PC-9 (cell line): ENCODE data around the gene GABRG3. TPM values are rescaled to one million over a fixed set of nuclear protein-coding genes. Genes with fewer than 3 reads are reported as not detected.

Experiments
- BruUV-seq: library from RNA; stranded (reverse); fragments of 400-500 nt; replicated peaks from 2 replicates; lab custom pipeline; 2021; lab: Mats Ljungman, UMichigan
- CTCF ChIA-PET: fragments of 300-600 bp; sonication (Branson Sonifier 250); formaldehyde crosslinking; loops from one replicate; lab custom pipeline; 2022; ENCODE audit warnings: antibody characterized with exemption; lab: Charles Lee
- POLR2A ChIA-PET: fragments of 300-600 bp; sonication (Branson Sonifier 250); formaldehyde crosslinking; loops from one replicate; lab custom pipeline; 2022; ENCODE audit warnings: antibody characterized with exemption; ENCODE audit not compliant: unreplicated experiment; lab: Charles Lee
- DNase-seq, 2 experiments: peaks; one replicate each; pipeline versions ENCODE4 v3.0.0 to v3.0.0-alpha.2; 2015 to 2022; ENCODE audit warnings: mixed read lengths in 1 of 2
- H2AFZ ChIP-seq: fragments of 200-600 bp; sonication (generic); 2 replicates; pipeline ENCODE4 v1.8.1; 2017; ENCODE audit warnings: antibody characterized with exemption
- H3F3A ChIP-seq: fragments of 200-600 bp; sonication (generic); 2 replicates; pipeline ENCODE4 v1.8.1; 2017; ENCODE audit warnings: antibody characterized with exemption, mild to moderate bottlenecking, low read depth; ENCODE audit not compliant: insufficient read depth
- H3K27ac ChIP-seq: fragments of 200-600 bp; sonication (generic); 2 replicates; pipeline ENCODE4 v1.6.1; 2016; ENCODE audit warnings: mixed run types
- H3K27me3 ChIP-seq: fragments of 200-600 bp; sonication (generic); 2 replicates; pipeline ENCODE4 v1.6.1; 2016; ENCODE audit warnings: low read depth, mixed run types; ENCODE audit not compliant: insufficient read depth
- H3K36me3 ChIP-seq: fragments of 200-600 bp; sonication (generic); 2 replicates; pipeline ENCODE4 v1.6.1; 2016; ENCODE audit warnings: low read depth, mixed run types
- H3K4me1 ChIP-seq: fragments of 200-600 bp; sonication (generic); replicated peaks from 2 replicates; pipeline ENCODE4 v1.6.1; 2016; ENCODE audit warnings: mixed run types; ENCODE audit not compliant: insufficient read depth
- H3K4me2 ChIP-seq: fragments of 200-600 bp; sonication (generic); 2 replicates; pipeline ENCODE4 v1.6.1; 2017; ENCODE audit warnings: mixed run types
- H3K4me3 ChIP-seq: fragments of 200-600 bp; sonication (generic); 2 replicates; pipeline ENCODE4 v1.6.1; 2016; ENCODE audit warnings: mixed run types
- H3K79me2 ChIP-seq: fragments of 200-600 bp; sonication (generic); 2 replicates; pipeline ENCODE4 v1.6.1; 2017; ENCODE audit warnings: low read depth, mixed run types
- H3K9me2 ChIP-seq: fragments of 200-600 bp; sonication (generic); 2 replicates; pipeline ENCODE4 v1.8.1; 2017; ENCODE audit warnings: mild to moderate bottlenecking; ENCODE audit not compliant: insufficient read depth
- H3K9me3 ChIP-seq: fragments of 200-600 bp; sonication (generic); 2 replicates; pipeline ENCODE4 v1.8.1; 2016; ENCODE audit warnings: low read depth; ENCODE audit not compliant: insufficient read depth
- H4K20me1 ChIP-seq: fragments of 200-600 bp; sonication (generic); 2 replicates; pipeline ENCODE4 v1.8.1; 2017; ENCODE audit not compliant: insufficient read depth
- EZH2 ChIP-seq: fragments of 200-600 bp; sonication (generic); IDR thresholded peaks from 2 replicates; pipeline ENCODE4 v1.8.0; 2017; ENCODE audit warnings: antibody characterized with exemption, low read depth
- intact Hi-C: fragments of 100-400 bp; cut with micrococcal nuclease; formaldehyde crosslinking; loops from one replicate; pipeline ENCODE4 v1.10.0; 2022; ENCODE audit not compliant: unreplicated experiment
- total RNA-seq: library from RNA; stranded (reverse); gene quantifications from 2 replicates; pipeline ENCODE4 v1.2.3, GENCODE V29; 2021
- TF ChIP-seq, protein P1 (sequence below): fragments of 200-600 bp; sonication (generic); conservative IDR thresholded peaks from 2 replicates; pipeline ENCODE4 v1.6.1; 2017; ENCODE audit warnings: mixed run types, antibody characterized with exemption, mild to moderate bottlenecking, moderate library complexity

Gene GABRG3
- total RNA-seq, 1 experiment from 2014 or later, result not detected

DNA sequence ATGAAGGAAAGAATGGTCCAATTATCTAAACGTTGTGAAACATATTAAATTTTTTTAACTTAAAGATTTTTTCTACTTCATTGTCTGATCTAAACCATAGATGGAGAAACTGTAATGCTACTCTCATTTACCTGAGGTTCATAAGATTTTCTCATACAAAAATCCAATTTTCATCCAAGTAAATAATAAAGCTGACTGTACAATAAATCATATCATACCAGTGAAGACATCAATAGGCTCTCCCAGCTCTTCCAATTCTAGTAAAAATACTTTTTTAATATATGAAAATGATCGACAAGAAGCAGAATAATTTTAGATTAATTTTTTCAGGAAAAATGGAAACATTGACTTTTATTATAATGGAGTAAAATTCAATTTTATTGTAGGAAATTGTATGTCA, 260.8 kb downstream of the GABRG3 start:
- H3K4me3 ChIP-seq, result no peak overlapping the region
- H3K9me3 ChIP-seq, result no peaks in the 10 kb centered on the region
- H3K27me3 ChIP-seq, result 0 out of 2 replicates have a peak, but pooled peaks cover 2% of the 10 kb centered on the region
- no TSS peak for BruUV-seq
- no peaks in the 10 kb centered on the region for H3K79me2 ChIP-seq
- no peak overlapping the region for H3K4me2 ChIP-seq
- intact Hi-C loops, result no loop called here
- H3K27ac ChIP-seq, result no peak overlapping the region
- H3K9me2 ChIP-seq, result no peaks in the 10 kb centered on the region
- no peaks in the 10 kb centered on the region for H4K20me1 ChIP-seq
- no peak for TF ChIP-seq EZH2
- no peaks in the 10 kb centered on the region for H3K36me3 ChIP-seq
- ChIA-PET POLR2A (no interaction called here), CTCF (no interaction called here)
- no peak overlapping the region for H2AFZ ChIP-seq
- no peaks in the 10 kb centered on the region for H3K4me1 ChIP-seq
- DNase-seq, result no peak
- no peaks in the 10 kb centered on the region for H3F3A ChIP-seq

DNA sequence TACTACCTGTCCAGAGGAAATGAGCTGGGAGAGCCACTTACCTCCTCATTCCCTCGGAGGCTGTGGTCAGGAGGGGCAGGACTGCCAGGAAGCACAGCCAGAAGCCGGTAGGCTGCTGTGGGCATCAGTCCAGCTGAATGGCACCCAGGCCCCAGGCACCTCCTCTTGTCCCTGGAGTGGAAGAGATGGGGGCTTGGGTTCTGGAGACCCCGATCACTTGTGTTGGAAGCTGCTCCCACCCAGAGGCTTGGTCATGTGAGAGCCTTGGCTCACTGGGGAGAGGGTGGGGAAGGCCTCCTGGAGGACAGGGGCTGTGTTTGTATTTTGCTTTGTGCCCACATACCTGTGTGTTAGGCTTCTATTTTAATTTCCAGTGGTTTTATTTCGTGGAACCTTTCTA, 261.9 kb downstream of the GABRG3 start:
- no peaks in the 10 kb centered on the region for H3K4me1 ChIP-seq
- TF ChIP-seq, protein P1, sequence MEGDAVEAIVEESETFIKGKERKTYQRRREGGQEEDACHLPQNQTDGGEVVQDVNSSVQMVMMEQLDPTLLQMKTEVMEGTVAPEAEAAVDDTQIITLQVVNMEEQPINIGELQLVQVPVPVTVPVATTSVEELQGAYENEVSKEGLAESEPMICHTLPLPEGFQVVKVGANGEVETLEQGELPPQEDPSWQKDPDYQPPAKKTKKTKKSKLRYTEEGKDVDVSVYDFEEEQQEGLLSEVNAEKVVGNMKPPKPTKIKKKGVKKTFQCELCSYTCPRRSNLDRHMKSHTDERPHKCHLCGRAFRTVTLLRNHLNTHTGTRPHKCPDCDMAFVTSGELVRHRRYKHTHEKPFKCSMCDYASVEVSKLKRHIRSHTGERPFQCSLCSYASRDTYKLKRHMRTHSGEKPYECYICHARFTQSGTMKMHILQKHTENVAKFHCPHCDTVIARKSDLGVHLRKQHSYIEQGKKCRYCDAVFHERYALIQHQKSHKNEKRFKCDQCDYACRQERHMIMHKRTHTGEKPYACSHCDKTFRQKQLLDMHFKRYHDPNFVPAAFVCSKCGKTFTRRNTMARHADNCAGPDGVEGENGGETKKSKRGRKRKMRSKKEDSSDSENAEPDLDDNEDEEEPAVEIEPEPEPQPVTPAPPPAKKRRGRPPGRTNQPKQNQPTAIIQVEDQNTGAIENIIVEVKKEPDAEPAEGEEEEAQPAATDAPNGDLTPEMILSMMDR, result no peak
- TF ChIP-seq EZH2, result no peak
- H3F3A ChIP-seq, result no peaks in the 10 kb centered on the region
- no peak overlapping the region for H3K27ac ChIP-seq
- H3K4me3 ChIP-seq, result no peak overlapping the region
- no peaks in the 10 kb centered on the region for H3K9me3 ChIP-seq
- H3K79me2 ChIP-seq, result no peaks in the 10 kb centered on the region
- H3K4me2 ChIP-seq, result no peak overlapping the region
- no peak overlapping the region for H2AFZ ChIP-seq
- no peak for DNase-seq
- POLR2A ChIA-PET, result no interaction called here
- H3K36me3 ChIP-seq, result no peaks in the 10 kb centered on the region
- H3K9me2 ChIP-seq, result no peaks in the 10 kb centered on the region
- H3K27me3 ChIP-seq, result 0 out of 2 replicates have a peak, but pooled peaks cover 4% of the 10 kb centered on the region
- BruUV-seq, result no TSS peak
- CTCF ChIA-PET, result no interaction called here
- intact Hi-C loops, result no loop called here
- no peaks in the 10 kb centered on the region for H4K20me1 ChIP-seq

DNA sequence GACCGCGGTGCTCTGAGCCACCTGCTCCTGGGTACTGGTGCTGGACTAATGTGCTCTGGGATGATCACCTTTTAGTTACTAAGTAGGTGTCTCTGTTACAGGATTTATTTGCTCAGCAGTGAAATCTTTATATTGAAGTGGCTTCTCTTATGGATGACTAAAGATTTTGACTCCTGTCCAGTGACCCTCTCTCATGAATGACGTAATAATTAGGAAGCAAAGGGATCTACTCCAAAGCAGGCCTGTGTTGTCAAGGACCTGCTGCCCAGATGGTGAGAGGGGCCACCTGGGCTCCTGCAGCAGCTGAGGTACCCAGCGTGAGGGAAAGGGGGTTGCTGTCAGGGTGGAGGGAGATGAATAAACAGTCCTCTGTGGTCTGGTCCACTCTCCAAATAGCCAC, 263.6 kb downstream of the GABRG3 start:
- Histone ChIP-seq H3F3A (no peaks in the 10 kb centered on the region), H3K79me2 (no peaks in the 10 kb centered on the region), H4K20me1 (no peaks in the 10 kb centered on the region), H3K27me3 (0 out of 2 replicates have a peak, but pooled peaks cover 4% of the 10 kb centered on the region), H3K36me3 (no peaks in the 10 kb centered on the region), H3K9me2 (no peaks in the 10 kb centered on the region), H3K4me1 (no peaks in the 10 kb centered on the region), H3K27ac (no peak overlapping the region), H3K9me3 (no peaks in the 10 kb centered on the region), H3K4me3 (no peak overlapping the region), H2AFZ (no peak overlapping the region), H3K4me2 (no peak overlapping the region)
- BruUV-seq, result no TSS peak
- intact Hi-C loops, result no loop called here
- TF ChIP-seq, protein P1, result no peak
- no peak for TF ChIP-seq EZH2
- DNase-seq, result no peak
- POLR2A ChIA-PET, result no interaction called here
- CTCF ChIA-PET, result no interaction called here

DNA sequence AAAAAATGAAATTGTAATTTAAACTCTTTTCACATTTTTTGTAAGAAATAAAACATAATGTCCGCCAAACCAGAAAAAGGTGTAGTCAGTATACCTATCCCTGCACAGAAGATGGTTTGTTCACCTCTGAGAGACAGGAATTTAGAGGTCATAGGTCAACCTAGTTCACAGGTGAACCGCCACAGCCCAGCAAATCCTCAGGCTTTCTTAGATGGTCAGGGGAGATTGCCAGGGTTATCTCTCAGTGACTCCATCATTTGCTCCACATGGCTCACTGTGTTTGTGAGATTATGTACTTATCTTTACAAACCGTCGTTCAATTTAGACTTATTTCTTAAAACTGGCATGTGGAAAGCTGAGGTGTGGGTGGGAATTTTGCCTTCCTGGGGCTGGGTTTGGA, 264.2 kb downstream of the GABRG3 start:
- Histone ChIP-seq H3K4me3 (no peak overlapping the region), H3K27ac (no peak overlapping the region), H3K4me1 (no peaks in the 10 kb centered on the region), H3K27me3 (0 out of 2 replicates have a peak, but pooled peaks cover 4% of the 10 kb centered on the region), H3F3A (no peaks in the 10 kb centered on the region), H2AFZ (no peak overlapping the region), H3K4me2 (no peak overlapping the region), H4K20me1 (no peaks in the 10 kb centered on the region), H3K9me2 (no peaks in the 10 kb centered on the region), H3K79me2 (no peaks in the 10 kb centered on the region), H3K9me3 (no peaks in the 10 kb centered on the region), H3K36me3 (no peaks in the 10 kb centered on the region)
- no TSS peak for BruUV-seq
- POLR2A ChIA-PET, result no interaction called here
- no peak for DNase-seq
- TF ChIP-seq, protein P1, result no peak
- no peak for TF ChIP-seq EZH2
- intact Hi-C loops, result no loop called here
- CTCF ChIA-PET, result no interaction called here
